ENCODE measurements around the gene TSSK3. TPM values are rescaled to one million over a fixed set of nuclear protein-coding genes. Genes with fewer than 3 reads are reported as not detected.

Gene TSSK3
- total RNA-seq, 1 experiment from 2014 or later: not detected

GRCh38 chr1:32335790-32336590, 26.3 kb upstream of the TSSK3 start, which contains the start of gene MARCKSL1:
Gene MARCKSL1, minus strand, starts transcription at chr1:32336233. Its CDS starts 200 bp downstream, at chr1:32336033.
- H3F3A ChIP-seq (ENCODE audit: low read length, unreplicated experiment): peaks cover 3% of the 10 kb centered on the region
- DNase-seq: peak; percentile 70
- peak within 1 kb of the TSS; percentile 72 for H3K9ac ChIP-seq (ENCODE audit: low read length)
- no TSS peak for BruUV-seq (replicated peaks)
- no peaks in the 10 kb centered on the region for H3K27me3 ChIP-seq (ENCODE audit: low read length)
- H3K4me2 ChIP-seq (ENCODE audit: low read length): peak within 1 kb of the TSS; percentile 98
- ATAC-seq: peak; percentile 44
- CTCF ChIA-PET: interaction anchor here (0.6 to 0.7 kb wide), 2 partner anchors 14 to 20 kb away, joined by 3 read pairs; no protein-coding TSS in a partner anchor
- no peaks in the 10 kb centered on the region for H3K9me2 ChIP-seq (replicated peaks; ENCODE audit: low read length)
- peaks cover 27% of the 10 kb centered on the region for H4K20me1 ChIP-seq (ENCODE audit: low read length)
- no peak within 1 kb of the TSS for H3K27ac ChIP-seq (ENCODE audit: low read length)
- TF ChIP-seq EZH2phosphoT487 (IDR thresholded peaks at IDR 0.05; ENCODE audit: borderline replicate concordance, low read length) (no peak), EZH2 (IDR thresholded peaks at IDR 0.05; ENCODE audit: low read length, unreplicated experiment) (no peak), CTCF (conservative IDR thresholded peaks at IDR 0.05; ENCODE audit: low read depth, low read length) (no peak)
- peaks cover 18% of the 10 kb centered on the region for H3K36me3 ChIP-seq (ENCODE audit: low read depth, low read length)
- H3K79me2 ChIP-seq (ENCODE audit: low read length): peaks cover 23% of the 10 kb centered on the region
- peaks cover 67% of the 10 kb centered on the region for H3K4me1 ChIP-seq (ENCODE audit: insufficient read depth, low read length)
- H3K9me3 ChIP-seq (ENCODE audit: low read length): no peaks in the 10 kb centered on the region
- peak within 1 kb of the TSS; percentile 42 for H2AFZ ChIP-seq (ENCODE audit: low read length)
- POLR2A ChIA-PET (ENCODE audit: unreplicated experiment): interaction anchor here (0.5 to 1.5 kb wide), 6 partner anchors 14 to 260 kb away, joined by 4 to 8 read pairs (median 6); partner anchors contain the start of genes BSDC1 and KPNA6
- peak within 1 kb of the TSS; percentile 86 for H3K4me3 ChIP-seq (ENCODE audit: low read length)
- intact Hi-C loops (cut with micrococcal nuclease): loop anchor here (1.0 kb wide), 1 partner anchor 15 kb away; no protein-coding TSS in a partner anchor

- Histone ChIP-seq H3K36me3 (ENCODE audit: low read depth, low read length) (peaks cover 16% of the 10 kb centered on the region), H3K27me3 (ENCODE audit: low read length) (no peaks in the 10 kb centered on the region), H3K4me2 (ENCODE audit: low read length) (peak overlapping the region; percentile 98), H3K9ac (ENCODE audit: low read length) (no peak overlapping the region), H3K79me2 (ENCODE audit: low read length) (peaks cover 23% of the 10 kb centered on the region), H3K4me1 (ENCODE audit: insufficient read depth, low read length) (peaks cover 67% of the 10 kb centered on the region), H3K9me3 (ENCODE audit: low read length) (no peaks in the 10 kb centered on the region), H2AFZ (ENCODE audit: low read length) (peak overlapping the region; percentile 42), H4K20me1 (ENCODE audit: low read length) (peaks cover 27% of the 10 kb centered on the region), H3K27ac (ENCODE audit: low read length) (no peak overlapping the region), H3F3A (ENCODE audit: low read length, unreplicated experiment) (peaks cover 3% of the 10 kb centered on the region), H3K4me3 (ENCODE audit: low read length) (peak overlapping the region; percentile 86; the same call in 1 of the 2 replicates), H3K9me2 (replicated peaks; ENCODE audit: low read length) (no peaks in the 10 kb centered on the region)
- BruUV-seq (replicated peaks): no TSS peak
- intact Hi-C loops (cut with micrococcal nuclease): loop anchor here (1.0 kb wide), 1 partner anchor 15 kb away; no protein-coding TSS in a partner anchor
- ATAC-seq (no peak), DNase-seq (no peak)
- POLR2A ChIA-PET (ENCODE audit: unreplicated experiment): interaction anchor here (0.5 to 1.5 kb wide), 5 partner anchors 15 to 261 kb away, joined by 4 to 8 read pairs (median 4); partner anchors contain the start of genes BSDC1 and KPNA6
- CTCF ChIA-PET: interaction anchor here (0.6 to 0.7 kb wide), 2 partner anchors 15 to 20 kb away, joined by 3 read pairs; no protein-coding TSS in a partner anchor
- TF ChIP-seq EZH2phosphoT487 (IDR thresholded peaks at IDR 0.05; ENCODE audit: borderline replicate concordance, low read length) (no peak), EZH2 (IDR thresholded peaks at IDR 0.05; ENCODE audit: low read length, unreplicated experiment) (no peak), CTCF (conservative IDR thresholded peaks at IDR 0.05; ENCODE audit: low read depth, low read length) (no peak)
Observed at GRCh38 chr1:32336591-32336932, 25.8 kb upstream of the TSSK3 start.
